ENCODE measurements around the gene LIMD2. TPM values are rescaled to one million over a fixed set of nuclear protein-coding genes. Genes with fewer than 3 reads are reported as not detected.

Gene LIMD2
- polyA plus RNA-seq, 3 donors: 315 to 631 (median 334) TPM

DNA sequence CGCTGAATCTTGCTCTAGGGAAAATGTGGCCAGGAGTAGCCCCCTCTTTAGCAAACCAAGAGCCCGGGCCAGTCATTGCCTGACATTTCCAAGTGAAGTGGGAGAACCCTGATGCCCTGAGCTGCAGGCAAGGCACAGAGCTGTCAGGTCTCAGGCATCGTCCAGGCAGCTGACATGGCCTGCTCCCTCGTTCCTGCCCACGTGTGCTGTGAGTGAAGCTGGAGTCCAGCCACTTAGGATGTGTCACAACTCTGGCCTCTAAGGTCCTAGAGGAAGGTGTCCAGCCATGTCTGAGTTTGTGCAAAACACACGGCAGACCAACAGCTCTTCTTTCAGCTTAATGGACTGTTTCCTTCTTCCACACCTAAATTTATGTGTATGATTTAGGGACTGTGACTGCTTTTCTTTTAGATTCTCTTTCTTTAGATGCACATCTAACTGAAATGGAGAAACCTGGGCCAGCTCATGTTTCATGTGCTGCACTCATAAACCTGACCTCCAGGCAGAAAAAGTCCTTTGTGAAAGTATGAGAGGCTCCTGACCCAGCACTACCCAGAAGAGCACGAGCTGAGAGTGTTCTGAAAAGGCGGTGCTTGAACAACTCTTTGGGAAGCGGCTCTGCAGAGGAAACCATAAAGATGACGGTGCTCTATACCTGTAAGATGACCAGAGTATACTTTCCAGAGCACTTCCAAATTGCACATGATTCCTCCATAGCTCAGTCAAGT lies 14.8 kb upstream of the LIMD2 start:
- Histone ChIP-seq H3K4me2 (replicated peaks; ENCODE audit: extremely low read depth, low read length, poor library complexity, severe bottlenecking) (no peak overlapping the region), H3K9ac (ENCODE audit: insufficient read depth, low read length, poor library complexity, severe bottlenecking) (no peak overlapping the region), H4K20me1 (ENCODE audit: insufficient read depth, low read length) (no peaks in the 10 kb centered on the region), H3K9me3 (replicated peaks in 1 of 2; ENCODE audit: control insufficient read depth in 1 of 2, insufficient read depth in 1 of 2, low read length in 2 of 2) (no peaks in the 10 kb centered on the region), H3K79me2 (ENCODE audit: insufficient read depth, low read length) (no peaks in the 10 kb centered on the region), H3K4me3 (replicated peaks in 1 of 3; ENCODE audit: low read depth in 2 of 3, low read length in 3 of 3) (no peak overlapping the region), H3K4me1 (ENCODE audit: control insufficient read depth in 1 of 2, insufficient read depth in 2 of 2, low read length in 2 of 2) (no peaks in the 10 kb centered on the region), H3K36me3 (replicated peaks in 1 of 2; ENCODE audit: control insufficient read depth in 1 of 2, insufficient read depth in 2 of 2, low read length in 2 of 2) (peaks cover 36 to 86% of the 10 kb centered on the region in 2 donors), H3K27me3 (ENCODE audit: control insufficient read depth in 2 of 2, insufficient read depth in 2 of 2, low read length in 2 of 2) (no peaks in the 10 kb centered on the region), H3K27ac (ENCODE audit: low read depth in 1 of 2, low read length in 2 of 2) (no peak overlapping the region), H2AFZ (ENCODE audit: insufficient read depth, low read depth, low read length, poor library complexity, severe bottlenecking) (no peak overlapping the region)
- H3K9me3 Mint-ChIP-seq: no peaks in the 10 kb centered on the region
- peak overlapping the region in 2 of 7 donors; percentile 26 to 28 for H3K27ac Mint-ChIP-seq
- intact Hi-C loops (cut with micrococcal nuclease): no loop called here
- H3K4me3 Mint-ChIP-seq: no peak overlapping the region
- no peaks in the 10 kb centered on the region for H3K4me1 Mint-ChIP-seq
- no peaks in the 10 kb centered on the region for H3K27me3 Mint-ChIP-seq (ENCODE audit: low read depth in 3 of 3)
- H3K36me3 Mint-ChIP-seq: peaks cover 60 to 79% of the 10 kb centered on the region in 2 donors
- TF ChIP-seq CTCF (IDR thresholded peaks at IDR 0.05): no peak
- DNase-seq: no peak
- 96% methylated on average over 7 of the region's 10 CpGs for WGBS (ENCODE audit: insufficient coverage)

GRCh38 chr17:63709110-63709509 lies 9.2 kb upstream of the LIMD2 start:
- intact Hi-C loops (cut with micrococcal nuclease): no loop called here
- peaks cover 15% of the 10 kb centered on the region for H3K4me1 Mint-ChIP-seq
- no peaks in the 10 kb centered on the region for H3K9me3 ChIP-seq (replicated peaks in 1 of 2; ENCODE audit: control insufficient read depth in 1 of 2, insufficient read depth in 1 of 2, low read length in 2 of 2)

More at GRCh38 chr17:63709110-63709509, 9.2 kb upstream of the LIMD2 start:
- Histone ChIP-seq H3K79me2 (ENCODE audit: insufficient read depth, low read length) (no peaks in the 10 kb centered on the region), H2AFZ (ENCODE audit: insufficient read depth, low read depth, low read length, poor library complexity, severe bottlenecking) (no peak overlapping the region), H3K4me1 (ENCODE audit: control insufficient read depth in 1 of 2, insufficient read depth in 2 of 2, low read length in 2 of 2) (peaks cover 4 to 8% of the 10 kb centered on the region in 2 donors), H3K27me3 (ENCODE audit: control insufficient read depth in 2 of 2, insufficient read depth in 2 of 2, low read length in 2 of 2) (no peaks in the 10 kb centered on the region), H3K4me3 (replicated peaks in 1 of 3; ENCODE audit: low read depth in 2 of 3, low read length in 3 of 3) (no peak overlapping the region), H4K20me1 (ENCODE audit: insufficient read depth, low read length) (peaks cover 26% of the 10 kb centered on the region), H3K9ac (ENCODE audit: insufficient read depth, low read length, poor library complexity, severe bottlenecking) (no peak overlapping the region), H3K4me2 (replicated peaks; ENCODE audit: extremely low read depth, low read length, poor library complexity, severe bottlenecking) (no peak overlapping the region), H3K27ac (ENCODE audit: low read depth in 1 of 2, low read length in 2 of 2) (no peak overlapping the region), H3K36me3 (replicated peaks in 1 of 2; ENCODE audit: control insufficient read depth in 1 of 2, insufficient read depth in 2 of 2, low read length in 2 of 2) (peaks cover 41 to 88% of the 10 kb centered on the region in 2 donors)
- 100% methylated on average over 2 of the region's 6 CpGs for WGBS (ENCODE audit: insufficient coverage)
- Mint-ChIP-seq H3K4me3 (no peak overlapping the region), H3K27me3 (ENCODE audit: low read depth in 3 of 3) (no peaks in the 10 kb centered on the region), H3K9me3 (no peaks in the 10 kb centered on the region), H3K27ac (peak overlapping the region in 2 of 7 donors; percentile 29 to 50), H3K36me3 (peaks cover 61 to 80% of the 10 kb centered on the region in 2 donors)
- no peak for TF ChIP-seq CTCF (IDR thresholded peaks at IDR 0.05)
- DNase-seq: no peak
